ENCODE results near the gene AKT3. TPM values are rescaled to one million over a fixed set of nuclear protein-coding genes. Genes with fewer than 3 reads are reported as not detected.

The AKT3 gene
- total RNA-seq, 4 donors from 2014 or later = 29.7 to 77.2 (median 37.4) TPM

DNA sequence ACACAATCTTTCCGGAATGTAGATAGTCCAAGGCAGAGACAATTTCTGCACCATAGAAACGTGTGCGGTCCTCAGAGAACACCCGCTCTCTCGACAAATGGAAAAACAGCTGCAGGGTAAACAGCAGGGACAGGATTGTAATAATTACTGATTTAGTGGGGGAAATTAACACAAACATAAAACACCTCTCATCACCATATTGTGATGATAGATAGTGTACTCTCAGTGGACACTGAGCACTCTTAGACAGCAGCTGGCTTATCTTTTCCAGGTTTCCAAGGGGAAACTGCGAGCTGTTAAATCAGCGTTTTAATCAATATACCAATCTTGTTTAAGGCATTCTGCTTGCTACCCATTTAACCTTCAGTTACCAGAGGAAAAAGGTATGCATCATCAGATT, 277.1 kb downstream of the AKT3 start:
- ATAC-seq (ENCODE audit: low FRiP score) = no peak
- TF ChIP-seq, protein P1, sequence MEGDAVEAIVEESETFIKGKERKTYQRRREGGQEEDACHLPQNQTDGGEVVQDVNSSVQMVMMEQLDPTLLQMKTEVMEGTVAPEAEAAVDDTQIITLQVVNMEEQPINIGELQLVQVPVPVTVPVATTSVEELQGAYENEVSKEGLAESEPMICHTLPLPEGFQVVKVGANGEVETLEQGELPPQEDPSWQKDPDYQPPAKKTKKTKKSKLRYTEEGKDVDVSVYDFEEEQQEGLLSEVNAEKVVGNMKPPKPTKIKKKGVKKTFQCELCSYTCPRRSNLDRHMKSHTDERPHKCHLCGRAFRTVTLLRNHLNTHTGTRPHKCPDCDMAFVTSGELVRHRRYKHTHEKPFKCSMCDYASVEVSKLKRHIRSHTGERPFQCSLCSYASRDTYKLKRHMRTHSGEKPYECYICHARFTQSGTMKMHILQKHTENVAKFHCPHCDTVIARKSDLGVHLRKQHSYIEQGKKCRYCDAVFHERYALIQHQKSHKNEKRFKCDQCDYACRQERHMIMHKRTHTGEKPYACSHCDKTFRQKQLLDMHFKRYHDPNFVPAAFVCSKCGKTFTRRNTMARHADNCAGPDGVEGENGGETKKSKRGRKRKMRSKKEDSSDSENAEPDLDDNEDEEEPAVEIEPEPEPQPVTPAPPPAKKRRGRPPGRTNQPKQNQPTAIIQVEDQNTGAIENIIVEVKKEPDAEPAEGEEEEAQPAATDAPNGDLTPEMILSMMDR (IDR thresholded peaks at IDR 0.05) = no peak
- no peak for DNase-seq (ENCODE audit: low spot score)

DNA sequence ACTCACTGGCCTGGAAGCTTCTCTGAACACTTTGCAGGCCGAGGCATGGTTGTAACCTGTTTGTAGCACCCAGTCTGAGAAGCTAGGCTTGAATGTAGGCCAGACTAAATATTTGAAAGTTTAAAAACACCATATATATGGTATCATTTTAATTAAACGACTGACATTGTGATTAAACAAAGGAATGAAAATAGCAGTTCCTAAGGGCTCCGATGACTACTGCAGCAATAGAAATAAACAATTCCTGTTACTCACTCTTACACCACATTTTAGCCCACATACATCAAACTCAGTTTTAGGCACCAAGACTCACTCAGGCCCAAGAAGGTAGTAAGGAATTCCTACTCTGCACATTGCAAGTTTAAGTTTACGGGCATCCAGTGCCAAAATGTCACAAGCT, 281.2 kb downstream of the AKT3 start:
- DNase-seq (ENCODE audit: low spot score) (no peak), ATAC-seq (ENCODE audit: low FRiP score) (no peak)
- TF ChIP-seq, protein P1 (IDR thresholded peaks at IDR 0.05) = no peak

DNA sequence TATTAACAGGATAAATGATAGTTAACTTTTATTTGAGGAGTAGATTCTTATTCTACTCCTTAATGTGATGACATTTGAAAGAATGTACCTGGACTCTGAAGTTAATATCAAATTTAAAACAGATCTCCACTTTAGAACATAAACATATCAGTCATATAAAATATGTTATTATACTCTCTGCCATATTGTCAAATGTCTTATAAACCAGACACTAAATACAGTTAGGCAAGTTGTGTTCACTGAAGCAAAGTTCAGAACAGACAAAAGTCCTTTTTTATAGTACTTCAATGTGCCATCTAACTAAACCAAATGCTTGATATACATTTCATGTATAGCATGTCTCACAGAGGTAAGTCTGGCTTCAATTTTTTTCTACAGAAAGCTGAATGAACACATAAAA, 285.2 kb downstream of the AKT3 start:
- DNase-seq (ENCODE audit: low spot score) (no peak), ATAC-seq (ENCODE audit: low FRiP score) (no peak)
- TF ChIP-seq, protein P1 (IDR thresholded peaks at IDR 0.05) = no peak

DNA sequence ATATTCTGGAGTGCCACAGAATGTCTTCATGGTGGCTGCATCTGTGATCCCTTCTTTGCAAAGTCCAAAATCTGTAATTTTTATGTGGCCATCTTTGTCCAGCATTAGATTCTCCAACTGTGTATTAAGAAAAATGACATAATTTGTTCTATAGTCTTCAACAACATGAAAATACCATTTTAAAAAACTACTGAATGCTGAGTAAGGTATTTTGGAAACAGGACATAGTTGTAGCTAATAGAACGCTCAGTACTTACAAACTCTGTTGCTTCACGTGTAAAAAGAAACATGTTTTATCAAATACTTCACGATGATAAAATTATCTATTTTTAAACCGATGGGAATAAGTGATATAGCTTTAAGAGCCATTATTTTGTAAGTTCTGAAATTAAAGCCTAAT, 286.3 kb downstream of the AKT3 start:
- no peak for ATAC-seq (ENCODE audit: low FRiP score)
- TF ChIP-seq, protein P1 (IDR thresholded peaks at IDR 0.05) = no peak
- DNase-seq (ENCODE audit: low spot score) = no peak

DNA sequence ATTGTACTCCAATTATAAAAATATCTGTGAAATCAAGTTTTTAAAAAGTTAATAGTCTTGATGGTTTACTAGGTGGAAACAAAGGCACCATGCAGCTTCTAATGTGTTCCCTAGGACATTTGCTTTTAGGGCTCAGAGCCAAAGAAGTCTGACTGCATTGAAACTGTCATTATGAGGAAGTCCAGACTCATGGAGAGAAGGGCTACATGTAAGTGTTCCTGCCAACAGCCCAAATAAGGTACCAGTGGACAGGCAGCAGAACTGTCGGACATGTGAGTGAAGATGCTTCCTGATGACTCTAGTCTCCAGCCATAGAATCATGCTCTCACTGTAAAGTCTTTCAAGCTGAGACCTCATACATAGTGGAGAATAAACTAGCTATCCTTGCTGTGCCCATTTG, 287.6 kb downstream of the AKT3 start:
- TF ChIP-seq, protein P1 (IDR thresholded peaks at IDR 0.05) = no peak
- DNase-seq (ENCODE audit: low spot score) = no peak
- no peak for ATAC-seq (ENCODE audit: low FRiP score)

DNA sequence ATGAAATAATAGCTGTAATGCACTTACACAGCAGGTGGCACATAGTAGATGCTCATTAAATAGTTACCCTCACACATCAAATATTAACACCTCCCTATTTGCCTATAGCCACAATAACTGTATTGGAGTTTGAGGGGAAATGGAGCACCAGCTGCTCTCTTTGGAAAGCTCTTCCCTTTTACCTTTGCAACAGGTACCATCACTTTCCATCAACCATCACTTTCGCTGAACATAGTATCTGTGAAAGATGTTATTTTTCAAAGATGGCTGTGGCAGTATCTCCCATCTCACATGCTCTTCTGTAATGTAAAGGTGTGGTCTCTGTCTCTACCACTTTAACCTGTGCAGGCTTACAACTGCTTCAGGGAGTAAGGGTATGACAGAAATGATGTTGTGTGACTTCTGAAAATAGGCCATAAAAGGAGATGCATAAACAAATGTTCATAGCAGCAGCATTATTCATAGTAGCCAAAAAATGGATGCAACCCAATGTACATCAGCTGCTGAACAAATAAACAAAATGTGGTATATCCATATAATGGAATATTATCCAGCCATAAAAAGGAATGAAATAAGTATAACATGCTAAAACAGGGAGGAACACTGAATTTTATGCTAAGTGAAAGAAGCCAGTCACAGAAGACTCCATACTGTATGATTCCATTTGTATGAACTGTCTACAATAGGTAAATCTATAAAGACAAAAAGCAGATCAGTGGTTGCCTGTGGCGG, 288.3 kb downstream of the AKT3 start:
- DNase-seq (ENCODE audit: low spot score) = no peak

More for the DNA sequence above, 288.3 kb downstream of the AKT3 start:
- TF ChIP-seq, protein P1 (IDR thresholded peaks at IDR 0.05) = no peak
- no peak for ATAC-seq (ENCODE audit: low FRiP score)
